Measurements from ENCODE around the gene ZBTB9.

- TF ChIP-seq CTCF (conservative IDR thresholded peaks at IDR 0.05; ENCODE audit: low read length) (no peak), EZH2phosphoT487 (IDR thresholded peaks at IDR 0.05; ENCODE audit: borderline replicate concordance) (no peak)
Measured at GRCh38 chr6:33418690-33419291, 35.6 kb upstream of the ZBTB9 start.
